Activated naive CD4-positive, alpha-beta T cell treated with anti-CD3 and anti-CD28 coated beads, Interleukin-2, amount 50 U/mL, for 16 hours (primary cell): ENCODE measurements around the gene IGF1R.

ENCODE experiments used
- DNase-seq: peaks from one replicate; pipeline ENCODE4 v3.0.0-alpha.2; 2020

IGF1R gene

DNA sequence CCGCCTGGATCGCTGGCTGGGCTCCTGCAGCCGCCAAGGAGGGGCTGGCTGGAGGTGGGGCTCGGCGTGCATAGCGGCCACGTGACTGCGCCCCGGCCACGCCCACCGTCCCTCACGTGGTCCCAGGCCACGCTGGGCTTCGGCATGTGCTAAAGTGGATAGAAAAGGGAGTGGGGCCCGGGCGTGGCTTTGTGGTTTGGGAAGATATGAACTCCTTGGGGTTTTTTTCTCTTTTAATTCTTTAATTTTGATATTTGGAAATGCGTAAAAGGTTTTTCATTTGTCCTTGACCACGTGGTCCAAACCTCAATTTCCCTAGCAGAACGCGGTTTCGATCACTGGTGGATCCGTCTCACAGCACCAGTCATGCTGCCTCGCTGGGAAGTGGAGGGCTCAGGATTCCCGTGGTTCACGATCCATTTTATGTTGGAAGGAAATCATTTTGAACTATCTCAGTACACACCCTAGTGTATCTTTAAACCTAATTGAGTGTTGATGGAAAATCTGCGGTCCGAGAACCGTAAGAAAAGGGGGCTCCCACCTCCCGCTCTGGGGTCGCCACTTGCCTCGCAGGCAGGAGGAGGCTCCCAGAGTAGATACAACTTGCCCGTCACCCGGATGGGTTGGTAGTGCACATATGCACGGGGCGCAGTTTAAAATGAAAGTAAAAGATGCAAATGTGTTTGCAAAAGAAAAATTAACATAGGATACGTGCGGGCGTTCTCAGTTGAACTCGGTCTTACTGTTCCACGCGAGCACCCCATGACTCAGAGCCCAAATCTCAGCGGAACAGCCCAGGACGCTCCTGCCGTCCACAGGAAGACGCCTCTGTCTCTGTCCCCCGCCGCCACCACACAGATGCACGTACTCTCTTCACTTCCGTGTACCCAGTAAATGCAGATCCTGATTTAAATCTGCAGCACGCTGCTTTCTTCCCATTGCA, 217.3 kb downstream of the IGF1R start:
- peak; percentile 78 for DNase-seq

DNA sequence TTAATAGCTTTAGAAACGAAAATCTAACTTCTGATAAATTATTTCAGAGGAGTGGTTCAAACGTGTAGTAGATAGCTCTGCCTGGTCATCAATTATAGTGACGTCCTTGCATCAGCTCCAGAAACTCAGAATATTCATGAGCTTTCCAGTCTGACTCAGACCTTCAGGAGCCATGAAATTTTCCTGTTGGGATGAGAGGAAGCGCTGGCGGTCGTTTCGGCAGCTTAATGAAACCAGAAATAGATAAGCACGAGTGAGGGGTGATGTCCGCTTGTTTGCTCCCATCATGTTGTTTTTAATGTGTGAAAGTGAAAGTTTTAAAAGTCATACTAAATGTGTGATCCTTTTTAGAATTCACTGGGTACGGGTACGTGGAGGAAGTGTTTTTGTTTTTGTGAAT, 218.2 kb downstream of the IGF1R start:
- DNase-seq = no peak

DNA sequence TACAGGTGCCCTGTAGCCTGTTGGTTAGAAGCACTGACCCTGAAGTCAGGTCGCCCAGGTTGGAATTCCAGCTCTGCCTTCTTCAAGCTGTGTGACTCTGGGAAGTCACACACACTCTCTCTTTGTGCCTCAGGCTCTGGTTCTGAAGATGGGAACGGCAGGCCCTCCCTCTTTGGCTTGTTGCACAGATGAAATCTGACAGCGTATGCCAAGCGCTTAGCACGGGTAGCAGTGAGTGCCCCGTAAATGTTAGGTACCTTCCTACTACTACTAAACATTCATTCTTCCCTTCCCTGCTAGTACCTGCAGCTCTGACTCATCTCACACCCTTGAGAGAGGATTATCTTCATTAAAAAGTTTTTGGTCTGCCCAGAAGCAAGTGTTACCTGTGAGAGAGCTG, 220.2 kb downstream of the IGF1R start:
- no peak for DNase-seq

GRCh38 chr15:98870788-98871187, 222.4 kb downstream of the IGF1R start:
- DNase-seq = no peak

- no peak for DNase-seq
Observed at GRCh38 chr15:98872774-98873173, 224.4 kb downstream of the IGF1R start.

GRCh38 chr15:98873441-98874218, 225.3 kb downstream of the IGF1R start:
- DNase-seq = no peak

DNA sequence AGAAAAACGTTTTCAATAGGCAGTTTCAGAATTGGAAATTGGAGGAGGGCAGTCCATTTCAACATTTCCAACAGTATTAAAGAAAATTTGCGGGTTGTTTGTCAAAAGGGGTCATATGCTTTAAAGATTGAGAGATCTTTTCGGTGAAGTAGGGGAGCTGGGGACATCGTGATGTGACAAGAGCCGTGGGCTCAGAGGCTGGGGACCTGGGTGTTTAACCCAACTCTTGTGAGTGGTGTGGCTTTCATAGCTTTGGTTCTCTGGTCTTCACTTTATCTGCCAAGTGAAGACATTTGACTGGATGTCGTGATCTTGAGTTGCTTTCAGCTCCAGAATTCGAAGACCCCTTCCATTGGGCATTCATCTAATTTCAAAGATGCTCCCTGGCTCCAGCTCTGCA, 226.0 kb downstream of the IGF1R start:
- no peak for DNase-seq

DNA sequence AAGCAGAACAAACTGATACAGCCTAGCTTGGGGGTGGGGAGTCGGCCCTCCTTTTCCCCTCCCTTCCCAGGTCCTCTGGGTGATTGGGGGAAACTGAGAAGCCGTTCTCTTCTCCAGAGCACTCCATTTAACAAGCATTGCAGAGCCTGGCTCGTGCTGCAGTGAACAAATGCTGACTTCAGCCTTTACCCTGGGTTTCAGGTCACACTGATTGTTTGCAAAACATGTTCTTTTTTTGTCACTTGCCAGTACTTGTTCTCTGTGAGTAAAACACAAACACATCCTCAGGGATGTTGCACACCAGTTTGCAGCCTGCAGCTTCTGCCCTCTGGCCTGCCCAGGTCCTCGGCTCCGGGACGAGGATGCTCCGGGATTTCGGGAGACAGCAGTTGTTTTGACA, 226.4 kb downstream of the IGF1R start:
- no peak for DNase-seq

DNA sequence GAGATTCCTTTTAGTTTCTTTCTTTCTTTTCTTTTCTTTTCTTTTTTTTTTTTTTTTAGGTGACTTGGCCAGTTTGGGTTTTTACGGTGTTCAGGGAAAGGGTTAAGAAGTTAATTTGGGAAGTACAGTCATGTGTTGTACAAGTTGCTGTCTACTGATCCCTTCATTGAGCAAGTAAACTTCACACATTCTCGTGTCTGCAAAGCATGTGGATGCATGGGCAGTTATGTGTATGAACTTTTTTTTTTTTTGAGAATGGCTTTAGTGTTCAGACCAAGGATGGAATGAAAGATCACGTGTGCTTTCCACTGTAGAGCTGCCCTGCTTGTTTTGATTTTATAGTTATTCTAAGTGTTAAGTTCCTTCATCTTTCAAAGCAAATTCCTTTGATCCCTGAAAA, 227.0 kb downstream of the IGF1R start:
- DNase-seq = no peak

DNA sequence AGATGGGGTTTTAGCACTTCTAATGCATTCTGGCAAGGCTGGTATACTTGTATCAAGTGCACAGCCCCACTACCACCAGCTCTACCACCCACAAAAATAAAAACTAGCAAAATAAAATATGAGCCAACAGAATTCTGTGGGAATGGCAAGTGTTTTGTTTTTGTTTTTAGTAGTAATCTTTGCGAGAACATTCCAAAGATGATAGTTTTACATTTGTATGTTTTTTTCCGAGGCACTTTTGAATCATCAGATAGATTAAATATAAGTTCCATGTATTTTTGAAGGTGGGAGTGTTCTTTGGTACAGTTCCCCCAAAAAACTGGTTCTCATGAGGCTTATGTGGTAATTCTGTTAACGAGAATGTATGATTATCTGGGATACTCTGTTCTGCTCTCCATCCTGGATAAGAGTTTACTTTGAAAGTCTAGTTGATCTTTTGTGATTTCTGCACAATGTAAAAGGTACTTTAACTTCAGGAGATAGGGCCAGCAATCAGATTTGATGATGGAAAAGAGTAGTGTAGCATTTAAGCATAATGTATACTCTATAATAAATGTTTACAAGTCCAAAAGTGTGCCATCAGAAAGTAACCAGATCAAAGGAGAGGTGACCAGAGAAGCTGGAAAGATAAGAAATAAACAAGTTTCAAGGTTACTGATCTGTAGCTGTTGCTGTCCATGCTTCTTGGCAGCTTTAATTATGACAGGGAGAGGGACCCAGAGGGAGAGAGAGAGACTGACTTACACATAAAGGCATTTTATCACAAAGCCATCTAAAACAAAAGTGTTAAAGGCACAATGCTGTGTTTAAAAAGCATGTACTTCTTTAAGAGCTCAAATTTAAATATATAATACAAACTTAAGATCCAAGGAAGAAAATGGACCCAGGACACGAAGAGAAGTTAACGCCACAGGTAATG, 228.4 kb downstream of the IGF1R start:
- no peak for DNase-seq

- DNase-seq = no peak
Observed at GRCh38 chr15:98878172-98878571, 229.8 kb downstream of the IGF1R start.

- no peak for DNase-seq
Observed at GRCh38 chr15:98878862-98879261, 230.5 kb downstream of the IGF1R start.

DNA sequence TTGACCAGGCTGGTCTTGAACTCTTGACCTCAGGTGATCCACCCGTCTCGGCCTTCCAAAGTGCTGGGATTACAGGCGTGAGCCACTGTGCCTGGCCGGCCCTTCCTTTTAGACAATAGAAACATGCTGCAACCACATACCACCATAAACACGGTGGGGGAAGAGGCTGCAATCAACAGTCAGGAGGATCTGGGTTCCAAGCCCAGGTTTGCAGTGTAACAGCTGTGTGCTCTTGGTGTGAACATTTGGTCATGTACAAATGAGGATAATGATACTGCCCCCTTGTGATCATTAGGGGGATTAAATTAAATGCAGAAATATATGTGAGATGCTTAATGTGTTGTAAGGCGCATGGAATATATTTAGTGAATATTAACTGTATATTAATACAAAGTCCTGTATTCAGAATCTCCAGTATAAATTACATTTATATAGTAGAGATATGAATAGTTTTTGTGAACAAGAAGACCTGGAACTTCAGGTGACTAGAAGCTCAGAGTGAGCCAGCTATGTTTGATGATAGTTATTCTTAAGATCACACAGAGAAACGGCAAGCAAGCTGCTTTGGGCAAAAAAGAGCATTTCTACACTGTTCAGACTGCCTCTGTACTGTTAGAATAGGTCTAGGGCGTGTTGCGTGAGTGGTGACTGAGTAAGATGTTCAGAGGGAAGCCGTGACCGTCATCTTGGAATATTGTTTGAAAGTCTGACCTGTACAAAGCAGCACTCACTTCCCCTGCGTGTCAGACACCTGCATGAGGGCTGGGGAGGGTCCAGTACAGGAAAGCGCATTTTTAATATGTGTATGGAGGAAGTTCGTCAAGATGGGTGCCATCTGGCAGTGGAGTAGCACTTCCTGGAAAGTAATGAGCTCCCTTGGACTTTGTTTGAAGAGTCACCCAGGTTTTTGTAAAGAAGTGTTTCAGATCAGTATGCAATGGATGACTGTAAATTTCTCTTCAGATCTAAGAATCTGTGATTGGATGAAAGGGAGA, 233.5 kb downstream of the IGF1R start:
- no peak for DNase-seq

- no peak for DNase-seq
Observed at GRCh38 chr15:98883478-98883877, 235.1 kb downstream of the IGF1R start.

- DNase-seq = no peak
Observed at GRCh38 chr15:98884894-98885293, 236.6 kb downstream of the IGF1R start.

GRCh38 chr15:98887976-98888375, 239.6 kb downstream of the IGF1R start:
- DNase-seq = no peak

DNA sequence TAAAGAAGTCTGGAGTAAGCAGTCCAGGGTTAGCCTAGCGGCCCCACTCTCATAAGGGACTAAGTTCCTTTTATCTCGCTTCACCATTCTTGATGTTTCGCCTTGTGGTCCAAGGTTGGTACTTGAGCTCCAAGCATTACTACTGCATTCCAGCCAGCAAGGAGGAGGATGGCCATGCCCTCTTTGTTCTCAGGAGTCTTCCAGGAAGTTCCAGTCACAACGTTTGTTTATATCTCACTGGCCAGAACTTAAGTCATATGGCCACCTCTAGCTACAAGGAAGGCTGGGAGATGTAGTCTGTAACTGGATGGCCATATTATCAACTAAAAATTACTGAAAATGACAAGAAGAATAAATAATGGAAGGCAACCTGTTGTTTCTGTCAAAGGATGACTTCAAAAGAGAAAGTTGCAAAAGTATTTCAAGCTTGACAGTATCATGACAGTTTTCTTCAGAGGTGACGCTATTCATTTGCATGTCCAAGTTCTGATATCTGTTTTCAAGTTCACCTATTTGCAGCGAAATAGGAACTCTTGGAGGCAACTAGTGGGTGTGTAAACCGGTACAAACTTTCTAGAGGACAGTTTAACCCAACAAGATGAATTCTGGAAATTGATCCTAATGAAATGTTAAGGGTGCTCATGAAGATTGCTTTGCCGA, 240.6 kb downstream of the IGF1R start:
- no peak for DNase-seq

- no peak for DNase-seq
Observed at GRCh38 chr15:98889930-98890695, 241.8 kb downstream of the IGF1R start.

GRCh38 chr15:98891301-98891700, 243.0 kb downstream of the IGF1R start:
- DNase-seq = no peak

- DNase-seq = no peak
Observed at GRCh38 chr15:98893401-98893800, 245.1 kb downstream of the IGF1R start.
